Keratinocyte (primary cell): ENCODE measurements around the gene CDKN1C. TPM values are rescaled to one million over a fixed set of nuclear protein-coding genes. Genes with fewer than 3 reads are reported as not detected.
A peak's percentile ranks its signal among the peaks of the same experiment; 100 is the strongest.

ENCODE experiments used
- DNase-seq: peaks from one replicate; pipeline ENCODE4 v3.0.0-alpha.2; 2011; ENCODE audit warnings: low read depth, missing footprints, low spot score
- FAIRE-seq: peaks from 2 replicates; lab custom pipeline; 2011; peaks lifted over from hg19 to GRCh38; lab: Jason Lieb, UNC
- H2AFZ ChIP-seq: 2 replicates; pipeline ENCODE4 v1.6.0; 2012; ENCODE audit warnings: low read length, control low read depth, inconsistent platforms; ENCODE audit not compliant: control insufficient read depth
- H3K27ac ChIP-seq: 2 replicates; pipeline ENCODE4 v1.5.1; 2011; ENCODE audit warnings: low read length; ENCODE audit not compliant: control insufficient read depth, insufficient read depth
- H3K27me3 ChIP-seq: 3 replicates; pipeline ENCODE4 v1.6.0; 2011; ENCODE audit warnings: low read length; ENCODE audit not compliant: control insufficient read depth, insufficient read depth; ENCODE audit errors: extremely low read depth
- H3K36me3 ChIP-seq, 2 experiments: 2 replicates in 1 of 2; 3 replicates in 1 of 2; pipeline ENCODE4 v1.5.1; 2011; ENCODE audit warnings: low read length in 2 of 2, mild to moderate bottlenecking in 1 of 2; ENCODE audit not compliant: control insufficient read depth in 2 of 2, insufficient read depth in 2 of 2; ENCODE audit errors: extremely low read depth in 1 of 2
- H3K4me1 ChIP-seq: 3 replicates; pipeline ENCODE4 v1.5.1; 2011; ENCODE audit warnings: low read length; ENCODE audit not compliant: control insufficient read depth, insufficient read depth; ENCODE audit errors: extremely low read depth
- H3K4me2 ChIP-seq: 3 replicates; pipeline ENCODE4 v1.6.0; 2011; ENCODE audit warnings: low read depth, low read length; ENCODE audit not compliant: control insufficient read depth, insufficient read depth; ENCODE audit errors: extremely low read depth
- H3K4me3 ChIP-seq, 3 experiments: fragments of 200-600 bp in 1 of 3; sonication (generic) in 1 of 3; 2 replicates in 2 of 3; 3 replicates in 1 of 3; pipeline ENCODE4 v1.5.1; 2011 to 2016; ENCODE audit warnings: low read length in 3 of 3, mild to moderate bottlenecking in 3 of 3, control low read depth in 2 of 3, inconsistent platforms in 1 of 3, low read depth in 1 of 3, mixed read lengths in 1 of 3, mixed run types in 1 of 3, moderate library complexity in 1 of 3; ENCODE audit not compliant: control insufficient read depth in 2 of 3, insufficient read depth in 2 of 3; ENCODE audit errors: extremely low read depth in 1 of 3
- H3K79me2 ChIP-seq: 2 replicates; pipeline ENCODE4 v1.6.0; 2012; ENCODE audit warnings: low read length; ENCODE audit not compliant: control insufficient read depth, insufficient read depth
- H3K9ac ChIP-seq: 3 replicates; pipeline ENCODE4 v1.6.0; 2011; ENCODE audit warnings: low read length; ENCODE audit not compliant: control insufficient read depth, insufficient read depth; ENCODE audit errors: extremely low read depth
- H3K9me1 ChIP-seq: 3 replicates; pipeline ENCODE4 v1.6.0; 2011; ENCODE audit warnings: low read length; ENCODE audit not compliant: control insufficient read depth, insufficient read depth; ENCODE audit errors: extremely low read depth
- H3K9me3 ChIP-seq: 2 replicates; pipeline ENCODE4 v1.5.1; 2012; ENCODE audit warnings: low read depth, low read length; ENCODE audit not compliant: control insufficient read depth
- H4K20me1 ChIP-seq: 3 replicates; pipeline ENCODE4 v1.6.0; 2011; ENCODE audit warnings: low read length; ENCODE audit not compliant: control insufficient read depth, insufficient read depth; ENCODE audit errors: extremely low read depth
- EZH2 ChIP-seq: IDR thresholded peaks from one replicate; pipeline ENCODE4 v1.6.1; 2012; ENCODE audit warnings: inconsistent platforms, mild to moderate bottlenecking, low read length, moderate library complexity
- dilution Hi-C: fragments of 300-500 bp; cut with MboI; formaldehyde crosslinking; loops from one replicate; pipeline ENCODE4 v1.7.0; 2020; ENCODE audit warnings: low sequenced_read_pairs; ENCODE audit not compliant: extremely low pct_ligation_motif_present
- polyA plus RNA-seq, 5 experiments: library from polyadenylated mRNA; depleted of rRNA in 3 of 5; stranded (reverse) in 3 of 5; stranded (forward) in 1 of 5; unstranded in 1 of 5; fragments of >200 nt; gene quantifications; 1 replicate in 1 of 5; 2 replicates in 3 of 5; 3 replicates in 1 of 5; pipeline versions ENCODE4 v1.2.1 to v1.2.3, GENCODE V29; 2011 to 2012; ENCODE audit warnings: missing spikeins in 2 of 5, low read depth in 1 of 5, low replicate concordance in 1 of 5
- TF ChIP-seq, protein P1 (sequence below), 3 experiments: IDR thresholded peaks in 1 of 3; conservative IDR thresholded peaks in 1 of 3; optimal IDR thresholded peaks in 1 of 3; 2 replicates in 2 of 3; 3 replicates in 1 of 3; pipeline versions ENCODE3 to v1.5.1; 2011; ENCODE audit warnings: low read length in 3 of 3, mild to moderate bottlenecking in 3 of 3, moderate library complexity in 2 of 3, control low read depth in 1 of 3, inconsistent platforms in 1 of 3; ENCODE audit not compliant: insufficient read depth in 2 of 3; ENCODE audit errors: extremely low read depth in 1 of 3

The CDKN1C gene
- polyA plus RNA-seq, 1 donor (not counting 4 experiments of a cell fraction or from before 2014, with no cell fraction given): 0.37 TPM

- H3K4me1 ChIP-seq: peaks cover 25% of the 10 kb centered on the region
- FAIRE-seq: no peak
- peak overlapping the region; percentile 54 for H3K9ac ChIP-seq
- H3K79me2 ChIP-seq: no peaks in the 10 kb centered on the region
- peak overlapping the region; percentile 71 for H3K4me2 ChIP-seq
- H3K9me3 ChIP-seq: no peaks in the 10 kb centered on the region
- no peak for DNase-seq
- TF ChIP-seq, protein P1, sequence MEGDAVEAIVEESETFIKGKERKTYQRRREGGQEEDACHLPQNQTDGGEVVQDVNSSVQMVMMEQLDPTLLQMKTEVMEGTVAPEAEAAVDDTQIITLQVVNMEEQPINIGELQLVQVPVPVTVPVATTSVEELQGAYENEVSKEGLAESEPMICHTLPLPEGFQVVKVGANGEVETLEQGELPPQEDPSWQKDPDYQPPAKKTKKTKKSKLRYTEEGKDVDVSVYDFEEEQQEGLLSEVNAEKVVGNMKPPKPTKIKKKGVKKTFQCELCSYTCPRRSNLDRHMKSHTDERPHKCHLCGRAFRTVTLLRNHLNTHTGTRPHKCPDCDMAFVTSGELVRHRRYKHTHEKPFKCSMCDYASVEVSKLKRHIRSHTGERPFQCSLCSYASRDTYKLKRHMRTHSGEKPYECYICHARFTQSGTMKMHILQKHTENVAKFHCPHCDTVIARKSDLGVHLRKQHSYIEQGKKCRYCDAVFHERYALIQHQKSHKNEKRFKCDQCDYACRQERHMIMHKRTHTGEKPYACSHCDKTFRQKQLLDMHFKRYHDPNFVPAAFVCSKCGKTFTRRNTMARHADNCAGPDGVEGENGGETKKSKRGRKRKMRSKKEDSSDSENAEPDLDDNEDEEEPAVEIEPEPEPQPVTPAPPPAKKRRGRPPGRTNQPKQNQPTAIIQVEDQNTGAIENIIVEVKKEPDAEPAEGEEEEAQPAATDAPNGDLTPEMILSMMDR (optimal IDR thresholded peaks at IDR 0.05 in 1 of 3, IDR thresholded peaks at IDR 0.05 in 1 of 3, conservative IDR thresholded peaks at IDR 0.05 in 1 of 3; ENCODE audit: extremely low read depth in 1 of 3, insufficient read depth in 2 of 3, low read length in 3 of 3): no peak
- TF ChIP-seq EZH2: no peak
- dilution Hi-C loops: no loop called here
- H3K9me1 ChIP-seq: no peaks in the 10 kb centered on the region
- H3K4me3 ChIP-seq: peak overlapping the region in 2 of 3 experiments; percentile 8 to 46
- peaks cover 3% of the 10 kb centered on the region for H3K27me3 ChIP-seq
- peak overlapping the region; percentile 51 for H2AFZ ChIP-seq
- no peak overlapping the region for H3K27ac ChIP-seq
- no peaks in the 10 kb centered on the region for H3K36me3 ChIP-seq
- peaks cover 2% of the 10 kb centered on the region for H4K20me1 ChIP-seq
Measured at GRCh38 chr11:2891326-2892214, 6.0 kb upstream of the CDKN1C start.

- Histone ChIP-seq H3K79me2 (no peaks in the 10 kb centered on the region), H2AFZ (peak overlapping the region; percentile 56)
Measured at GRCh38 chr11:2890466-2891294, 5.1 kb upstream of the CDKN1C start.

More at GRCh38 chr11:2890466-2891294, 5.1 kb upstream of the CDKN1C start:
- H4K20me1 ChIP-seq: peaks cover 2% of the 10 kb centered on the region
- no peaks in the 10 kb centered on the region for H3K9me3 ChIP-seq
- H3K4me3 ChIP-seq: no peak overlapping the region
- no peaks in the 10 kb centered on the region for H3K9me1 ChIP-seq
- no peak overlapping the region for H3K27ac ChIP-seq
- dilution Hi-C loops: no loop called here
- H3K27me3 ChIP-seq: peaks cover 3% of the 10 kb centered on the region
- peaks cover 25% of the 10 kb centered on the region for H3K4me1 ChIP-seq
- no peak for DNase-seq
- H3K4me2 ChIP-seq: peak overlapping the region; percentile 62
- FAIRE-seq: no peak
- H3K9ac ChIP-seq: peak overlapping the region; percentile 54
- H3K36me3 ChIP-seq: no peaks in the 10 kb centered on the region
- TF ChIP-seq, protein P1 (optimal IDR thresholded peaks at IDR 0.05 in 1 of 3, IDR thresholded peaks at IDR 0.05 in 1 of 3, conservative IDR thresholded peaks at IDR 0.05 in 1 of 3; ENCODE audit: extremely low read depth in 1 of 3, insufficient read depth in 2 of 3, low read length in 3 of 3): no peak
- no peak for TF ChIP-seq EZH2
